Astrocyte (in vitro differentiated cells and primary cell): Measurements from ENCODE around the gene GJC1. TPM values are rescaled to one million over a fixed set of nuclear protein-coding genes. Genes with fewer than 3 reads are reported as not detected.

Source experiments
- DNase-seq: peaks from one replicate; pipeline ENCODE4 v3.0.0-alpha.2; 2010; ENCODE audit warnings: low read depth
- FAIRE-seq: peaks from 2 replicates; lab custom pipeline; 2011; peaks lifted over from hg19 to GRCh38; lab: Jason Lieb, UNC
- H2AFZ ChIP-seq: 2 replicates; pipeline ENCODE4 v1.6.0; 2012; ENCODE audit warnings: low read depth, low read length, inconsistent platforms
- H3K27ac ChIP-seq: 2 replicates; pipeline ENCODE4 v1.5.1; 2011; ENCODE audit warnings: low read depth, low read length, inconsistent platforms
- H3K27me3 ChIP-seq: 2 replicates; pipeline ENCODE4 v1.6.0; 2011; ENCODE audit warnings: low read length, inconsistent platforms; ENCODE audit not compliant: insufficient read depth
- H3K36me3 ChIP-seq: 2 replicates; pipeline ENCODE4 v1.5.1; 2011; ENCODE audit warnings: low read length, inconsistent platforms; ENCODE audit not compliant: insufficient read depth
- H3K4me1 ChIP-seq: 2 replicates; pipeline ENCODE4 v1.5.1; 2011; ENCODE audit warnings: low read length, inconsistent platforms; ENCODE audit not compliant: insufficient read depth
- H3K4me2 ChIP-seq: 2 replicates; pipeline ENCODE4 v1.6.0; 2012; ENCODE audit warnings: low read length, inconsistent platforms
- H3K4me3 ChIP-seq: 2 replicates; pipeline ENCODE4 v1.5.1; 2011; ENCODE audit warnings: low read depth, mild to moderate bottlenecking, low read length, inconsistent platforms; ENCODE audit not compliant: insufficient read depth
- H3K79me2 ChIP-seq: 2 replicates; pipeline ENCODE4 v1.6.0; 2012; ENCODE audit warnings: mild to moderate bottlenecking, low read length, inconsistent platforms; ENCODE audit not compliant: insufficient read depth
- H3K9ac ChIP-seq: 2 replicates; pipeline ENCODE4 v1.6.0; 2012; ENCODE audit warnings: mild to moderate bottlenecking, low read length, inconsistent platforms
- H3K9me3 ChIP-seq: 2 replicates; pipeline ENCODE4 v1.5.1; 2012; ENCODE audit warnings: low read depth, mild to moderate bottlenecking, low read length, inconsistent platforms; ENCODE audit not compliant: insufficient read depth
- H4K20me1 ChIP-seq: 2 replicates; pipeline ENCODE4 v1.6.0; 2012; ENCODE audit warnings: low read length, inconsistent platforms; ENCODE audit not compliant: insufficient read depth
- H3K27ac Mint-ChIP-seq: one replicate; pipeline ENCODE4 v1.8.0; 2021; ENCODE audit warnings: mild to moderate bottlenecking, mixed read lengths; ENCODE audit not compliant: unreplicated experiment
- H3K27me3 Mint-ChIP-seq: one replicate; pipeline ENCODE4 v1.8.0; 2021; ENCODE audit warnings: low read depth, mixed read lengths; ENCODE audit not compliant: unreplicated experiment
- H3K36me3 Mint-ChIP-seq: one replicate; pipeline ENCODE4 v1.8.0; 2021; ENCODE audit warnings: low read depth, mixed read lengths; ENCODE audit not compliant: unreplicated experiment
- H3K4me1 Mint-ChIP-seq: one replicate; pipeline ENCODE4 v1.8.0; 2021; ENCODE audit warnings: low read depth, mixed read lengths; ENCODE audit not compliant: unreplicated experiment
- H3K4me3 Mint-ChIP-seq: one replicate; pipeline ENCODE4 v1.8.0; 2021; ENCODE audit warnings: mild to moderate bottlenecking, moderate library complexity, mixed read lengths; ENCODE audit not compliant: unreplicated experiment
- H3K9me3 Mint-ChIP-seq: one replicate; pipeline ENCODE4 v1.8.0; 2021; ENCODE audit warnings: mild to moderate bottlenecking, mixed read lengths; ENCODE audit not compliant: unreplicated experiment
- CTCF ChIP-seq: IDR thresholded peaks from 2 replicates; pipeline ENCODE4 v1.5.1; 2011; ENCODE audit warnings: low read depth, mild to moderate bottlenecking, inconsistent platforms, low read length, moderate library complexity; ENCODE audit not compliant: insufficient read depth
- EZH2 ChIP-seq: IDR thresholded peaks from 2 replicates; pipeline ENCODE4 v1.6.1; 2012; ENCODE audit warnings: mild to moderate bottlenecking, low read length, inconsistent platforms; ENCODE audit not compliant: insufficient read depth
- total RNA-seq: library from RNA; stranded (reverse); gene quantifications from 2 replicates; pipeline ENCODE4 v1.2.1, GENCODE V29; 2021

The GJC1 gene
- total RNA-seq, 1 donor from 2014 or later = 38.4 TPM

- no peak overlapping the region for H3K9ac ChIP-seq
- no peak overlapping the region for H3K27ac ChIP-seq
- Mint-ChIP-seq H3K27me3 (peaks cover 54% of the 10 kb centered on the region), H3K4me3 (no peak overlapping the region), H3K36me3 (no peaks in the 10 kb centered on the region), H3K27ac (no peak overlapping the region), H3K4me1 (peaks cover 4% of the 10 kb centered on the region), H3K9me3 (no peaks in the 10 kb centered on the region)
- H4K20me1 ChIP-seq = no peaks in the 10 kb centered on the region
- no peak for DNase-seq
- H2AFZ ChIP-seq = no peak overlapping the region
- H3K4me1 ChIP-seq = no peaks in the 10 kb centered on the region
- no peaks in the 10 kb centered on the region for H3K27me3 ChIP-seq
- no peak overlapping the region for H3K4me3 ChIP-seq
- H3K9me3 ChIP-seq = no peaks in the 10 kb centered on the region
- no peak overlapping the region for H3K4me2 ChIP-seq
- no peaks in the 10 kb centered on the region for H3K36me3 ChIP-seq
- no peak for FAIRE-seq
- H3K79me2 ChIP-seq = no peaks in the 10 kb centered on the region
- TF ChIP-seq CTCF (no peak), EZH2 (no peak)
Observed at GRCh38 chr17:44765965-44766364, 64.1 kb downstream of the GJC1 start.

GRCh38 chr17:44763170-44763569 lies 66.9 kb downstream of the GJC1 start:
- H3K27me3 Mint-ChIP-seq = peaks cover 59% of the 10 kb centered on the region
- no peaks in the 10 kb centered on the region for H3K9me3 Mint-ChIP-seq
- FAIRE-seq (no peak), DNase-seq (no peak)
- H3K36me3 Mint-ChIP-seq = no peaks in the 10 kb centered on the region
- H3K4me3 ChIP-seq = no peak overlapping the region
- no peak overlapping the region for H3K4me3 Mint-ChIP-seq
- no peak for TF ChIP-seq EZH2
- TF ChIP-seq CTCF = no peak
- H3K36me3 ChIP-seq = no peaks in the 10 kb centered on the region
- H3K27me3 ChIP-seq = peaks cover 7% of the 10 kb centered on the region
- H3K27ac Mint-ChIP-seq = no peak overlapping the region
- H3K4me2 ChIP-seq = no peak overlapping the region
- H3K9me3 ChIP-seq = no peaks in the 10 kb centered on the region
- no peaks in the 10 kb centered on the region for H3K4me1 Mint-ChIP-seq
- H4K20me1 ChIP-seq = no peaks in the 10 kb centered on the region
- no peaks in the 10 kb centered on the region for H3K4me1 ChIP-seq
- no peak overlapping the region for H3K27ac ChIP-seq
- no peak overlapping the region for H3K9ac ChIP-seq
- H2AFZ ChIP-seq = no peak overlapping the region
- H3K79me2 ChIP-seq = no peaks in the 10 kb centered on the region

- Mint-ChIP-seq H3K9me3 (no peaks in the 10 kb centered on the region), H3K36me3 (no peaks in the 10 kb centered on the region), H3K4me3 (no peak overlapping the region), H3K27ac (no peak overlapping the region), H3K27me3 (peaks cover 64% of the 10 kb centered on the region), H3K4me1 (no peaks in the 10 kb centered on the region)
- Histone ChIP-seq H3K9me3 (no peaks in the 10 kb centered on the region), H3K79me2 (no peaks in the 10 kb centered on the region), H3K4me2 (no peak overlapping the region), H3K4me1 (no peaks in the 10 kb centered on the region), H4K20me1 (no peaks in the 10 kb centered on the region), H3K9ac (no peak overlapping the region), H2AFZ (no peak overlapping the region), H3K27ac (no peak overlapping the region), H3K4me3 (no peak overlapping the region), H3K27me3 (peaks cover 11% of the 10 kb centered on the region), H3K36me3 (no peaks in the 10 kb centered on the region)
- FAIRE-seq (no peak), DNase-seq (no peak)
- TF ChIP-seq CTCF (no peak), EZH2 (no peak)
Observed at GRCh38 chr17:44761932-44762810, 67.9 kb downstream of the GJC1 start.
